ENCODE data around the gene FSTL4.

DNA sequence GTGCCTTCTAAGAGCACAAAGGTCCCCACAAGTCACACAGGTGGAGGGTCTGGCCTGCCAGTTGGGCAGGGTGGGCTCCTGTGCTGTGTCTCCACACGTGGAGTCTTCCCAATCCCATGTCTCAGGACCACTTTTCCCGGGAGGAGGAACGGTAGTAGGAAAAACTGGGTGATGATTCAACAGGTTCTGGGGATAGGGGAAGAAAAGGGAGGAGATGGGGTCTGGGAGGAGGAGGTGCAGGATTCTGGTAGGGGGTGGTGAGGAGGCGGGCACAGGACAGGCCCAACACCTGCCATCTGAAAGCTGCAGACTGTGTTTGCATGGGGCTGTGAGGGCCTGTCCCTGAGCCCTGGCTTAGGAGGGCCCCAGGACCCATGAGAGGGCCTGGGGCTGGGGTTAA is 345.4 kb downstream of the FSTL4 start:
- TF ChIP-seq JUND (IDR thresholded peaks at IDR 0.05) (no peak), RXRA (IDR thresholded peaks at IDR 0.05) (no peak), YY1 (IDR thresholded peaks at IDR 0.05) (no peak), TAF1 (conservative IDR thresholded peaks at IDR 0.05) (no peak), FOXA1 (IDR thresholded peaks at IDR 0.05) (no peak), EGR1 (IDR thresholded peaks at IDR 0.05; ENCODE audit: low read depth in 2 of 2) (no peak)
- TF ChIP-seq, protein P1, sequence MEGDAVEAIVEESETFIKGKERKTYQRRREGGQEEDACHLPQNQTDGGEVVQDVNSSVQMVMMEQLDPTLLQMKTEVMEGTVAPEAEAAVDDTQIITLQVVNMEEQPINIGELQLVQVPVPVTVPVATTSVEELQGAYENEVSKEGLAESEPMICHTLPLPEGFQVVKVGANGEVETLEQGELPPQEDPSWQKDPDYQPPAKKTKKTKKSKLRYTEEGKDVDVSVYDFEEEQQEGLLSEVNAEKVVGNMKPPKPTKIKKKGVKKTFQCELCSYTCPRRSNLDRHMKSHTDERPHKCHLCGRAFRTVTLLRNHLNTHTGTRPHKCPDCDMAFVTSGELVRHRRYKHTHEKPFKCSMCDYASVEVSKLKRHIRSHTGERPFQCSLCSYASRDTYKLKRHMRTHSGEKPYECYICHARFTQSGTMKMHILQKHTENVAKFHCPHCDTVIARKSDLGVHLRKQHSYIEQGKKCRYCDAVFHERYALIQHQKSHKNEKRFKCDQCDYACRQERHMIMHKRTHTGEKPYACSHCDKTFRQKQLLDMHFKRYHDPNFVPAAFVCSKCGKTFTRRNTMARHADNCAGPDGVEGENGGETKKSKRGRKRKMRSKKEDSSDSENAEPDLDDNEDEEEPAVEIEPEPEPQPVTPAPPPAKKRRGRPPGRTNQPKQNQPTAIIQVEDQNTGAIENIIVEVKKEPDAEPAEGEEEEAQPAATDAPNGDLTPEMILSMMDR (IDR thresholded peaks at IDR 0.05; ENCODE audit: low read depth, low read length, missing input control) = no peak
- TF ChIP-seq, protein P2, sequence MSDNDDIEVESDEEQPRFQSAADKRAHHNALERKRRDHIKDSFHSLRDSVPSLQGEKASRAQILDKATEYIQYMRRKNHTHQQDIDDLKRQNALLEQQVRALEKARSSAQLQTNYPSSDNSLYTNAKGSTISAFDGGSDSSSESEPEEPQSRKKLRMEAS (IDR thresholded peaks at IDR 0.05) = no peak
- TF ChIP-seq, protein P3, sequence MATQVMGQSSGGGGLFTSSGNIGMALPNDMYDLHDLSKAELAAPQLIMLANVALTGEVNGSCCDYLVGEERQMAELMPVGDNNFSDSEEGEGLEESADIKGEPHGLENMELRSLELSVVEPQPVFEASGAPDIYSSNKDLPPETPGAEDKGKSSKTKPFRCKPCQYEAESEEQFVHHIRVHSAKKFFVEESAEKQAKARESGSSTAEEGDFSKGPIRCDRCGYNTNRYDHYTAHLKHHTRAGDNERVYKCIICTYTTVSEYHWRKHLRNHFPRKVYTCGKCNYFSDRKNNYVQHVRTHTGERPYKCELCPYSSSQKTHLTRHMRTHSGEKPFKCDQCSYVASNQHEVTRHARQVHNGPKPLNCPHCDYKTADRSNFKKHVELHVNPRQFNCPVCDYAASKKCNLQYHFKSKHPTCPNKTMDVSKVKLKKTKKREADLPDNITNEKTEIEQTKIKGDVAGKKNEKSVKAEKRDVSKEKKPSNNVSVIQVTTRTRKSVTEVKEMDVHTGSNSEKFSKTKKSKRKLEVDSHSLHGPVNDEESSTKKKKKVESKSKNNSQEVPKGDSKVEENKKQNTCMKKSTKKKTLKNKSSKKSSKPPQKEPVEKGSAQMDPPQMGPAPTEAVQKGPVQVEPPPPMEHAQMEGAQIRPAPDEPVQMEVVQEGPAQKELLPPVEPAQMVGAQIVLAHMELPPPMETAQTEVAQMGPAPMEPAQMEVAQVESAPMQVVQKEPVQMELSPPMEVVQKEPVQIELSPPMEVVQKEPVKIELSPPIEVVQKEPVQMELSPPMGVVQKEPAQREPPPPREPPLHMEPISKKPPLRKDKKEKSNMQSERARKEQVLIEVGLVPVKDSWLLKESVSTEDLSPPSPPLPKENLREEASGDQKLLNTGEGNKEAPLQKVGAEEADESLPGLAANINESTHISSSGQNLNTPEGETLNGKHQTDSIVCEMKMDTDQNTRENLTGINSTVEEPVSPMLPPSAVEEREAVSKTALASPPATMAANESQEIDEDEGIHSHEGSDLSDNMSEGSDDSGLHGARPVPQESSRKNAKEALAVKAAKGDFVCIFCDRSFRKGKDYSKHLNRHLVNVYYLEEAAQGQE (IDR thresholded peaks at IDR 0.05) = no peak

Measured in liver (tissue), 3 donors.